Measurements from ENCODE around the gene CEP350.
A peak's percentile ranks its signal among the peaks of the same experiment; 100 is the strongest.

CEP350 gene

GRCh38 chr1:179954493-179955286, at the start of gene CEP350:
TSS of gene CEP350 (plus strand) at chr1:179954810. CDS start at chr1:179986182, 31,372 bp downstream.
- DNase-seq (ENCODE audit: low spot score): peak; percentile 93

- DNase-seq (ENCODE audit: low spot score): no peak
Observed at GRCh38 chr1:179910934-179911333, 43.7 kb upstream of the CEP350 start.

- no peak for DNase-seq (ENCODE audit: low spot score)
Observed at GRCh38 chr1:179911812-179912211, 42.8 kb upstream of the CEP350 start.

GRCh38 chr1:179917601-179918429, 36.8 kb upstream of the CEP350 start:
- DNase-seq (ENCODE audit: low spot score): no peak

- no peak for DNase-seq (ENCODE audit: low spot score)
Observed at GRCh38 chr1:179921472-179921871, 33.1 kb upstream of the CEP350 start.

- no peak for DNase-seq (ENCODE audit: low spot score)
Observed at GRCh38 chr1:179921981-179922872, 32.4 kb upstream of the CEP350 start.

GRCh38 chr1:179923029-179923428, 31.6 kb upstream of the CEP350 start:
- DNase-seq (ENCODE audit: low spot score): no peak

GRCh38 chr1:179924268-179924667, 30.3 kb upstream of the CEP350 start:
- no peak for DNase-seq (ENCODE audit: low spot score)

GRCh38 chr1:179925302-179925701, 29.3 kb upstream of the CEP350 start:
- no peak for DNase-seq (ENCODE audit: low spot score)

- DNase-seq (ENCODE audit: low spot score): peak; percentile 22
Observed at GRCh38 chr1:179925922-179926849, 28.4 kb upstream of the CEP350 start.

GRCh38 chr1:179926850-179927205, 27.8 kb upstream of the CEP350 start:
- no peak for DNase-seq (ENCODE audit: low spot score)

GRCh38 chr1:179929955-179930798, 24.4 kb upstream of the CEP350 start:
- no peak for DNase-seq (ENCODE audit: low spot score)

- DNase-seq (ENCODE audit: low spot score): no peak
Observed at GRCh38 chr1:179930867-179931266, 23.7 kb upstream of the CEP350 start.

- DNase-seq (ENCODE audit: low spot score): no peak
Observed at GRCh38 chr1:179933219-179933618, 21.4 kb upstream of the CEP350 start.

- DNase-seq (ENCODE audit: low spot score): no peak
Observed at GRCh38 chr1:179935909-179936496, 18.6 kb upstream of the CEP350 start.

GRCh38 chr1:179937668-179938254, 16.8 kb upstream of the CEP350 start:
- no peak for DNase-seq (ENCODE audit: low spot score)

- no peak for DNase-seq (ENCODE audit: low spot score)
Observed at GRCh38 chr1:179938752-179939151, 15.9 kb upstream of the CEP350 start.

GRCh38 chr1:179939941-179940340, 14.7 kb upstream of the CEP350 start:
- DNase-seq (ENCODE audit: low spot score): no peak

GRCh38 chr1:179941454-179941853, 13.2 kb upstream of the CEP350 start:
- DNase-seq (ENCODE audit: low spot score): no peak

All from AG08396 (cell line).